ENCODE results near the gene PRKD3.

DNA sequence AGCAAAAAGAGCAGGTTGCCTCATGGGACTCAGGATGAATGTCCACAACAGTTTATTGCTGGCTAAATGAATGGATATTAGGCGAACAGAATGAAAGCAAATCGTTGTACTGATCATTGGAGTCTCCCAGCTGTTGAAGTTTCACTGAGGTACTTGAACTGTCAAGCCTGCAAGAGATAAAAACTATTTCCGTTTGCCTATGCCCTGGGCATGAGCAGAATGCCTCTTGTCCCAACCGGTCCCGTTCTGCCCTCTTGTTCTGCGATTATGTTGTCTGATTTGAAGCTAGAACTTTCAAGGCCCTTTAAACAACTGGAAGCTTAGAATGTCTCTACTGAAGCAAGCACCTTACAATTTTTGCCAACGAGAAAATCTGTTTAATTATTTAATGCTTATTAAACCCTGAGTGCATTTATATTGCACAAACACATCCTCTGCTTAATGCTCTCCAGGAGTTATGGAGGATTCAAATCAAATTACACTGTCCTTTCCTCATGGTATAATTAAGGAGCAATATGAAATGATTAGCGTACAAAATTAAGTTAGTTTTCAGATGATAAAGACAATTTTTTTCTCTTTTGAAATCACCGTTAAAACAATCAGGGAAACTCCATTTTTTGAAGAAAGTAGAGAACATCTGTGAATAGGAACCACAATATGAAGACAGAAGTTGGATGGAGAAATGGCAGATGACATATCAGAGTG, 37.5 kb upstream of the PRKD3 start:
- TF ChIP-seq, protein P1, sequence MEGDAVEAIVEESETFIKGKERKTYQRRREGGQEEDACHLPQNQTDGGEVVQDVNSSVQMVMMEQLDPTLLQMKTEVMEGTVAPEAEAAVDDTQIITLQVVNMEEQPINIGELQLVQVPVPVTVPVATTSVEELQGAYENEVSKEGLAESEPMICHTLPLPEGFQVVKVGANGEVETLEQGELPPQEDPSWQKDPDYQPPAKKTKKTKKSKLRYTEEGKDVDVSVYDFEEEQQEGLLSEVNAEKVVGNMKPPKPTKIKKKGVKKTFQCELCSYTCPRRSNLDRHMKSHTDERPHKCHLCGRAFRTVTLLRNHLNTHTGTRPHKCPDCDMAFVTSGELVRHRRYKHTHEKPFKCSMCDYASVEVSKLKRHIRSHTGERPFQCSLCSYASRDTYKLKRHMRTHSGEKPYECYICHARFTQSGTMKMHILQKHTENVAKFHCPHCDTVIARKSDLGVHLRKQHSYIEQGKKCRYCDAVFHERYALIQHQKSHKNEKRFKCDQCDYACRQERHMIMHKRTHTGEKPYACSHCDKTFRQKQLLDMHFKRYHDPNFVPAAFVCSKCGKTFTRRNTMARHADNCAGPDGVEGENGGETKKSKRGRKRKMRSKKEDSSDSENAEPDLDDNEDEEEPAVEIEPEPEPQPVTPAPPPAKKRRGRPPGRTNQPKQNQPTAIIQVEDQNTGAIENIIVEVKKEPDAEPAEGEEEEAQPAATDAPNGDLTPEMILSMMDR (IDR thresholded peaks at IDR 0.05): no peak
- TF ChIP-seq POLR2A (IDR thresholded peaks at IDR 0.05) (no peak), EP300 (IDR thresholded peaks at IDR 0.05) (no peak), POLR2AphosphoS5 (IDR thresholded peaks at IDR 0.05) (no peak)
